HFFc6 (cell line): Measurements from ENCODE around the gene TCEANC2. TPM values are rescaled to one million over a fixed set of nuclear protein-coding genes. Genes with fewer than 3 reads are reported as not detected.

Experiments used
- DNase-seq: peaks from one replicate; pipeline ENCODE4 v3.0.0-alpha.2; 2018
- H3K27ac Mint-ChIP-seq: 2 replicates; pipeline ENCODE4 v1.8.0; 2020; ENCODE audit warnings: mild to moderate bottlenecking, mixed read lengths
- H3K27me3 Mint-ChIP-seq: 2 replicates; pipeline ENCODE4 v1.8.0; 2021; ENCODE audit warnings: mild to moderate bottlenecking, moderate library complexity, mixed read lengths; ENCODE audit not compliant: insufficient read depth
- H3K36me3 Mint-ChIP-seq: 2 replicates; pipeline ENCODE4 v1.8.0; 2021; ENCODE audit warnings: low read depth, mixed read lengths
- H3K4me1 Mint-ChIP-seq: 2 replicates; pipeline ENCODE4 v1.8.0; 2020; ENCODE audit warnings: low read depth, mixed read lengths
- H3K4me3 Mint-ChIP-seq: 2 replicates; pipeline ENCODE4 v1.8.0; 2020; ENCODE audit warnings: mild to moderate bottlenecking, moderate library complexity, mixed read lengths
- H3K9me3 Mint-ChIP-seq: 2 replicates; pipeline ENCODE4 v1.8.0; 2020; ENCODE audit warnings: mild to moderate bottlenecking, mixed read lengths
- CTCF ChIP-seq: fragments of 200-600 bp; sonication (generic); IDR thresholded peaks from 2 replicates; pipeline ENCODE4 v1.5.0; 2021; ENCODE audit warnings: antibody characterized with exemption, mild to moderate bottlenecking
- total RNA-seq, 6 experiments: library from RNA; stranded (reverse); fragmentation: NEBNext Ultra II Directional; extraction: Animal tissue kit (Norgen Biotek cat#: 25700); gene quantifications; 2 replicates in 1 of 6; 3 replicates in 5 of 6; pipeline ENCODE4 v1.2.3, GENCODE V29; 2021

TCEANC2 gene
- total RNA-seq, 6 experiments from 2014 or later = 4.2 to 5.5 (median 4.8) TPM

GRCh38 chr1:54136269-54136896 is 83.0 kb downstream of the TCEANC2 start:
- Mint-ChIP-seq H3K9me3 (no peaks in the 10 kb centered on the region), H3K4me1 (peaks cover 51% of the 10 kb centered on the region), H3K36me3 (no peaks in the 10 kb centered on the region), H3K4me3 (no peak overlapping the region), H3K27me3 (peaks cover 5% of the 10 kb centered on the region), H3K27ac (peak overlapping the region; percentile 87)
- no peak for TF ChIP-seq CTCF
- no peak for DNase-seq

GRCh38 chr1:54136963-54137533 is 83.6 kb downstream of the TCEANC2 start:
- H3K9me3 Mint-ChIP-seq = no peaks in the 10 kb centered on the region
- H3K36me3 Mint-ChIP-seq = no peaks in the 10 kb centered on the region
- no peak overlapping the region for H3K4me3 Mint-ChIP-seq
- peaks cover 44% of the 10 kb centered on the region for H3K4me1 Mint-ChIP-seq
- TF ChIP-seq CTCF = no peak
- peak overlapping the region; percentile 61 for H3K27ac Mint-ChIP-seq
- H3K27me3 Mint-ChIP-seq = peaks cover 1% of the 10 kb centered on the region
- no peak for DNase-seq

GRCh38 chr1:54137534-54138061 is 84.2 kb downstream of the TCEANC2 start:
- Mint-ChIP-seq H3K4me1 (peaks cover 39% of the 10 kb centered on the region), H3K9me3 (no peaks in the 10 kb centered on the region), H3K36me3 (no peaks in the 10 kb centered on the region), H3K27me3 (peaks cover 2% of the 10 kb centered on the region), H3K27ac (peak overlapping the region; percentile 61), H3K4me3 (no peak overlapping the region; the same call in 1 of the 2 replicates)
- DNase-seq = no peak
- TF ChIP-seq CTCF = no peak

- Mint-ChIP-seq H3K9me3 (no peaks in the 10 kb centered on the region), H3K27me3 (peaks cover 7% of the 10 kb centered on the region), H3K27ac (no peak overlapping the region), H3K36me3 (no peaks in the 10 kb centered on the region), H3K4me3 (no peak overlapping the region), H3K4me1 (peaks cover 33% of the 10 kb centered on the region)
- TF ChIP-seq CTCF = no peak
- no peak for DNase-seq
Measured at GRCh38 chr1:54138994-54139393, 85.6 kb downstream of the TCEANC2 start.

- H3K9me3 Mint-ChIP-seq = no peaks in the 10 kb centered on the region
- no peak for DNase-seq
- H3K4me3 Mint-ChIP-seq = no peak overlapping the region
- H3K27ac Mint-ChIP-seq = no peak overlapping the region
- TF ChIP-seq CTCF = no peak
- peaks cover 26% of the 10 kb centered on the region for H3K4me1 Mint-ChIP-seq
- H3K36me3 Mint-ChIP-seq = no peaks in the 10 kb centered on the region
- H3K27me3 Mint-ChIP-seq = peaks cover 7% of the 10 kb centered on the region
Measured at GRCh38 chr1:54139711-54140110, 86.3 kb downstream of the TCEANC2 start.
